Transverse colon (tissue), 4 donors: ENCODE results near the gene CACTIN.

Experiments
- EP300 ChIP-seq: sonication (generic); formaldehyde crosslinking; IDR thresholded peaks from one replicate; pipeline ENCODE4 v1.6.1; 2017; ENCODE audit warnings: antibody characterized with exemption, low read depth
- POLR2A ChIP-seq: fragments of 450-650 bp; IDR thresholded peaks from one replicate; pipeline ENCODE4 v1.6.1; 2016; ENCODE audit warnings: antibody characterized with exemption, mild to moderate bottlenecking, moderate library complexity
- POLR2AphosphoS5 ChIP-seq, 3 donors: sonication (generic); formaldehyde crosslinking; IDR thresholded peaks; one replicate each; pipeline ENCODE4 v1.6.1; 2016; ENCODE audit warnings: antibody characterized with exemption in 3 of 3
- TF ChIP-seq, protein P1 (sequence below), 5 experiments: fragments of 200-600 bp in 3 of 5; fragments of 450-650 bp in 2 of 5; sonication (generic) in 3 of 5; IDR thresholded peaks; 1 replicate in 2 of 5; 2 replicates in 3 of 5; pipeline ENCODE4 v1.5.1; 2016 to 2017; ENCODE audit warnings: antibody characterized with exemption in 5 of 5, inconsistent platforms in 3 of 5, mild to moderate bottlenecking in 2 of 5, moderate library complexity in 1 of 5

DNA sequence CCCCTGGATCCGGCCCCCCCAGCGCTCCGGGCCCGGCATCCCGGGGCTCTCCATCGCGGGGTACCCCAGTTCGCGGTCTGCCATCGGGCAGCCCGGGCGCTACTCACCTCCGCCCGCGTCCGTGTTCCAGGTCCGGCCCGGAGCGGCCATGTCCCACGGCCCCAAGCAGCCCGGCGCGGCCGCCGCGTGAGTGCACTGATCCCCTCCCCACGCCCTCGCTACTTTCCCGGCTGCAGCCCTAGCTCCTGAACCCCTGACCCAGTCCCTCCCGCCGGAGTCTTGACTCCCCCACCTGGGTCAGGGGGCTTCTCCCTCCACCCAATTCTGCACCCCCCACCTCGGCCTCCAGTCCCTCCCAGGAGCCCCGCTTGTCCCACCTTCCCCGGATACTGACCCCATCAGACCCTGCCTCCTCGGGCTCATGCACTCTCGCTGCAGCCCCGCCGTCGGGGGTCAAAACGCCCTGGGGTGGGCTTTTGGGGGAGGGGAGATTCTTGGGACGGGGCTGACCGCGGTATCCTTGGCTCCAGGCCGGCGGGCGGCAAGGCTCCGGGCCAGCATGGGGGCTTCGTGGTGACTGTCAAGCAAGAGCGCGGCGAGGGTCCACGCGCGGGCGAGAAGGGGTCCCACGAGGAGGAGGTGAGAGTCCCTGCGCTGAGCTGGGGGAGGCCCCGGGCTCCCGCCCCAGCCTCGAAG is 53.3 kb downstream of the CACTIN start:
- TF ChIP-seq, protein P1, sequence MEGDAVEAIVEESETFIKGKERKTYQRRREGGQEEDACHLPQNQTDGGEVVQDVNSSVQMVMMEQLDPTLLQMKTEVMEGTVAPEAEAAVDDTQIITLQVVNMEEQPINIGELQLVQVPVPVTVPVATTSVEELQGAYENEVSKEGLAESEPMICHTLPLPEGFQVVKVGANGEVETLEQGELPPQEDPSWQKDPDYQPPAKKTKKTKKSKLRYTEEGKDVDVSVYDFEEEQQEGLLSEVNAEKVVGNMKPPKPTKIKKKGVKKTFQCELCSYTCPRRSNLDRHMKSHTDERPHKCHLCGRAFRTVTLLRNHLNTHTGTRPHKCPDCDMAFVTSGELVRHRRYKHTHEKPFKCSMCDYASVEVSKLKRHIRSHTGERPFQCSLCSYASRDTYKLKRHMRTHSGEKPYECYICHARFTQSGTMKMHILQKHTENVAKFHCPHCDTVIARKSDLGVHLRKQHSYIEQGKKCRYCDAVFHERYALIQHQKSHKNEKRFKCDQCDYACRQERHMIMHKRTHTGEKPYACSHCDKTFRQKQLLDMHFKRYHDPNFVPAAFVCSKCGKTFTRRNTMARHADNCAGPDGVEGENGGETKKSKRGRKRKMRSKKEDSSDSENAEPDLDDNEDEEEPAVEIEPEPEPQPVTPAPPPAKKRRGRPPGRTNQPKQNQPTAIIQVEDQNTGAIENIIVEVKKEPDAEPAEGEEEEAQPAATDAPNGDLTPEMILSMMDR (IDR thresholded peaks at IDR 0.05) = no peak
- TF ChIP-seq POLR2AphosphoS5 (IDR thresholded peaks at IDR 0.05) (no peak), POLR2A (no peak), EP300 (no peak)
